Mononuclear cell (primary cell): ENCODE data around the gene EXOSC10. TPM values are rescaled to one million over a fixed set of nuclear protein-coding genes. Genes with fewer than 3 reads are reported as not detected.
"Not testable (repeated sequence)": the region's sequence is repeated elsewhere in the genome, so short reads cannot be mapped to it uniquely, and the experiment has no call there.

Experiments used
- H3K27me3 ChIP-seq: 2 replicates; pipeline ENCODE4 v1.6.0; 2011; ENCODE audit warnings: low read length, control low read depth; ENCODE audit not compliant: insufficient read depth
- H3K4me1 ChIP-seq: 2 replicates; pipeline ENCODE4 v1.5.1; 2011; ENCODE audit warnings: mild to moderate bottlenecking, low read length, control low read depth; ENCODE audit not compliant: insufficient read depth
- H3K4me3 ChIP-seq: 2 replicates; pipeline ENCODE4 v1.5.1; 2011; ENCODE audit warnings: mild to moderate bottlenecking, low read length, moderate library complexity
- H3K9me3 ChIP-seq: 2 replicates; pipeline ENCODE4 v1.5.1; 2011; ENCODE audit warnings: low read depth, mild to moderate bottlenecking, control low read depth, low read length
- total RNA-seq: library from RNA; depleted of rRNA; stranded (reverse); fragments of >200 nt; gene quantifications from one replicate; pipeline ENCODE4 v1.2.3, GENCODE V29; 2012

The EXOSC10 gene
- total RNA-seq, 1 donor, result 56.5 TPM

GRCh38 chr1:11059155-11059967 is 40.3 kb downstream of the EXOSC10 start:
- no peaks in the 10 kb centered on the region for H3K9me3 ChIP-seq
- H3K27me3 ChIP-seq, result no peaks in the 10 kb centered on the region
- peak overlapping the region; percentile 55 for H3K4me3 ChIP-seq
- H3K4me1 ChIP-seq, result peaks cover 29% of the 10 kb centered on the region

- Histone ChIP-seq H3K4me1 (peaks cover 29% of the 10 kb centered on the region), H3K9me3 (no peaks in the 10 kb centered on the region), H3K4me3 (peak overlapping the region; percentile 55), H3K27me3 (no peaks in the 10 kb centered on the region)
These were observed 41.0 kb downstream of the EXOSC10 start for GRCh38 chr1:11058595-11059154.

DNA sequence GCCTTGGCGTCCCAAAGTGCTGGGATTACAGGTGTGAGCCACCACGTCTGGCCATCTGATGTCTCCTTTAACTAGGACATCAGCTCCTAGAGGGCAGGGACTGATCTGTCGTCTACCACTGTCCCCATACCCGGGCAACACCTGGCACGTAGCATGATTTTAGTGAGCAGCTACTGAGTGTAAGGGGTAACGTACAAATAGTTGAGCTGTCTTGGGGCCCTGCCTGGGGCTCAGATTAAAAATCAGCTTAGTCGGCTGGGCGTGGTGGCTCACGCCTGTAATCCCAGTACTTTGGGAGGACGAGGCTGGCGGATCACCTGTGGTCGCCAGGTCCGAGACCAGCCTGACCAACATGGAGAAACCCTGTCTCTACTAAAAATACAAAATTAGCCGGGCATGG is 41.6 kb downstream of the EXOSC10 start:
- Histone ChIP-seq H3K4me1 (peaks cover 29% of the 10 kb centered on the region), H3K4me3 (no peak overlapping the region), H3K27me3 (no peaks in the 10 kb centered on the region), H3K9me3 (no peaks in the 10 kb centered on the region)

DNA sequence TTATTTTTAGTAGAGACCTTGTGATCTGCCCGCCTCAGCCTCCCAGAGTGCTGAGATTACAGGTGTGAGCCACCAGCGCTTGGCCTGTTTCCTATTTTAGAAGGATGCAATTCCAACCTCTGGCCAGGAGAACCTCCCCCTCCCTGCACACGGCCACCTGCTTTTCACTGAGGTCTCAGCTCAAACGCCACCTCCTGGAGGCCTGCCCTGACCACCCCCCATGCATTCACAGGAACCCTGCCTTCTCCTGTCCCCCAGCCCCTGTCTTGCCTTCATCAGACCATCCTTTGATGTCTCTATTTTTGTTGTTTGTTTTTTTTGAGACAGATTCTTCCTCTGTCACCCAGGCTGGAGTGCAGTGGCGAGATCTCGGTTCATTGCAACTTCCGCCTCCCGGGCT is 42.2 kb downstream of the EXOSC10 start:
- H3K27me3 ChIP-seq, result no peaks in the 10 kb centered on the region
- H3K9me3 ChIP-seq, result no peaks in the 10 kb centered on the region
- no peak overlapping the region for H3K4me3 ChIP-seq
- H3K4me1 ChIP-seq, result peaks cover 30% of the 10 kb centered on the region

GRCh38 chr1:11056504-11056903 is 43.2 kb downstream of the EXOSC10 start:
- Histone ChIP-seq H3K9me3 (no peaks in the 10 kb centered on the region), H3K4me1 (peaks cover 34% of the 10 kb centered on the region), H3K4me3 (no peak overlapping the region), H3K27me3 (no peaks in the 10 kb centered on the region)

GRCh38 chr1:11055676-11056075 is 44.0 kb downstream of the EXOSC10 start:
- Histone ChIP-seq H3K4me1 (peaks cover 26% of the 10 kb centered on the region), H3K27me3 (no peaks in the 10 kb centered on the region), H3K9me3 (no peaks in the 10 kb centered on the region), H3K4me3 (no peak overlapping the region)

DNA sequence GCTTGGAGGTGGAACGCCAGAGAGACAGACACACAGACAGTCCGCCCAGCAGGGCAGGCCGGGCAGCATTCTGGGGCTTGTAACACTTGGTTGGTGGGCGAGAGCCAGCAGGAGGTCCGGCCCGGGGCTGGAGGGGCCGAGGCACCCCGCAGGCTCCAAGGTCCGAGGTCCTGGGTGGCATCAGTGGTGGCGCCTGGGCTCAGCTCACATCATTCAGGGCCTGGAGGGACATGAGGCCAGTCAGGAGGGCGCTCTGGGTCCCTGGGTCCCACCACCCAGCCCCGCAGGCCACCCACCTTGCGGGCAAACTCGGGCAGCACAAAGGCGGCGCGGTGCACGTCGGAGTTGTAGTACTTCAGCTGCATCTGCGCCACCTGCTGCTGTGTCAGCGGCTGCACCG is 45.0 kb downstream of the EXOSC10 start:
- Histone ChIP-seq H3K9me3 (no peaks in the 10 kb centered on the region), H3K4me3 (no peak overlapping the region), H3K4me1 (peaks cover 21% of the 10 kb centered on the region), H3K27me3 (no peaks in the 10 kb centered on the region)

GRCh38 chr1:11054181-11054580 is 45.5 kb downstream of the EXOSC10 start:
- Histone ChIP-seq H3K4me3 (no peak overlapping the region), H3K27me3 (no peaks in the 10 kb centered on the region), H3K9me3 (no peaks in the 10 kb centered on the region), H3K4me1 (peaks cover 18% of the 10 kb centered on the region)

GRCh38 chr1:11053758-11054137 is 45.9 kb downstream of the EXOSC10 start:
- Histone ChIP-seq H3K27me3 (no peaks in the 10 kb centered on the region), H3K9me3 (no peaks in the 10 kb centered on the region), H3K4me3 (no peak overlapping the region), H3K4me1 (peaks cover 14% of the 10 kb centered on the region)

DNA sequence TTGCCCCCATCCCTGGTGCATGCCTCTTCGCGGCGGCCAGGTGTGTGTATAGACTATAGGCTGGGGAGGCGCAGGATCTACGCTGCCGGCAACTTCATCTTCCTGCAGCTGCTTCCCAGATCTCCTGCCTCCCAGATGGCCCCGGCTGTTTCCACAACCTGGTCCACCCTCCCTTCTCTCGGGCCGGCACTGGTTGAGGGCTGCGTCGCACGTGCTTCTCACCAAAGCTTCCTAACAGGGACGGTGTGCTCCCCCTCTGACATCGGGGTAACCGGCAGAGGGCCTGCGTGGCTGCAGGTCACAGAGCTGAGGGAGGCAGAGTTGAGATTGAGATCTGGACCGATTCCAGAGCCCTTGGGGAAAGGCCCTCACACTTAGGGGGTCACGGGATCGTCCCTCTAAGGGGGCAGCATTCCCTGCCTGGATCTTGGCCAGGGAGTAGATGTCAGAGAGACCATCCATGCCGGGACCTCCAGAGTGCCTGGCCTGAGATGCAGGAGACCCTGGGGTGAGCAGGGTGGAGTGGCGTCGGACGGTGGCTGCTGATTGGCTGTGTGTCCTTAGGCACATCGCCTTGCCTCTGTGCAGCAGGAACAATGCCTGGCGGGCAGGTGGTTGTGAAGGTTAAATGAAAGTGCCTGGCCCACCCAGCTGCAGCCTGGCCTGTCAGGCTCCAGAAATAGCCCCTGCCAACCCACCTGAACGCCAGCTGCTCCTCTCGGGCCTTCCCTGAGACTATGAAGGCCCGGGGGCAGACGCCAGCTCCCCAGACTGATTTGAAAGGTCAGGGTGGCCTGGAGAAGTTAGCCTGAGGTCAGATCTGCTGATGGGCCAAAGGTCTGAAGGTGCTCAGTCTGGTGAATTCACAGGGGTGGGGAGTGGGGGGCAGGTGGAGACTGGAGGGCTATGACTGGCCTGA is 46.6 kb downstream of the EXOSC10 start:
- Histone ChIP-seq H3K4me1 (peaks cover 10% of the 10 kb centered on the region), H3K9me3 (no peaks in the 10 kb centered on the region), H3K4me3 (no peak overlapping the region), H3K27me3 (no peaks in the 10 kb centered on the region)

GRCh38 chr1:11051781-11052511 is 47.7 kb downstream of the EXOSC10 start:
- Histone ChIP-seq H3K27me3 (no peaks in the 10 kb centered on the region), H3K4me3 (no peak overlapping the region), H3K9me3 (no peaks in the 10 kb centered on the region), H3K4me1 (peaks cover 10% of the 10 kb centered on the region)

- H3K9me3 ChIP-seq, H3K27me3 ChIP-seq, H3K4me3 ChIP-seq: not testable (repeated sequence)
- peaks cover 10% of the 10 kb centered on the region for H3K4me1 ChIP-seq
These were observed 48.5 kb downstream of the EXOSC10 start for GRCh38 chr1:11051121-11051520.

- H3K9me3 ChIP-seq, result no peaks in the 10 kb centered on the region
These were observed 52.9 kb downstream of the EXOSC10 start, which contains the start of gene MASP2 for GRCh38 chr1:11046625-11047365. Gene MASP2, minus strand, starts transcription at chr1:11047239. Its CDS starts 32 bp downstream, at chr1:11047207.

DNA sequence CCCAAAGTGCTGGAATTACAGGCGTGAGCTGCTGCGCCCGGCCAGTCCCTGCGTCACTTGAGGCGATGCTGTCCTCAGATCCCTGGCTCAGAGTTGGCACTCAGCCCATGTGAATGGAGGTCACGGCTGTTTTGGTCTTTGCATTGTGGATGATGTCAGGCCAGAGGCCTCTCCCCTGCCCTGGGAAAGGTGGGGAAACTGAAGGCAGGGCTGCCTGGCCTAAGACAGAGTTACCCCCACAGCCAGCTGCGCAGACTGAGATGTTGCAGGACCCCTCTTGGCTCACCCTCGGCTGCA is 53.5 kb downstream of the EXOSC10 start:
- H3K4me3 ChIP-seq, result no peak overlapping the region
- no peaks in the 10 kb centered on the region for H3K27me3 ChIP-seq

More at GRCh38 chr1:11046625-11047365, 52.9 kb downstream of the EXOSC10 start, which contains the start of gene MASP2:
- Histone ChIP-seq H3K4me3 (no peak within 1 kb of the TSS), H3K27me3 (no peaks in the 10 kb centered on the region), H3K4me1 (peaks cover 4% of the 10 kb centered on the region)

More for the DNA sequence above, 53.5 kb downstream of the EXOSC10 start:
- Histone ChIP-seq H3K9me3 (no peaks in the 10 kb centered on the region), H3K4me1 (no peaks in the 10 kb centered on the region)
